GM12891 (cell line): Measurements from ENCODE around the gene DNAJC30.

Experiments
- POLR2A ChIP-seq: IDR thresholded peaks from 2 replicates; pipeline ENCODE4 v1.6.1; 2011; ENCODE audit warnings: low read depth, low read length, control low read depth
- POLR2AphosphoS5 ChIP-seq: IDR thresholded peaks from 2 replicates; pipeline ENCODE4 v1.6.1; 2011; ENCODE audit warnings: low read depth, low read length, control low read depth

GRCh38 chr7:73667344-73668102, 15.7 kb downstream of the DNAJC30 start, which contains the start of gene VPS37D:
- TF ChIP-seq POLR2A (no peak), POLR2AphosphoS5 (no peak)
